Cardiac fibroblast (primary cell): ENCODE results near the gene CTPS1.

ENCODE experiments used
- DNase-seq, 2 donors: peaks; one replicate each; pipeline versions ENCODE4 v3.0.0 to v3.0.0-alpha.2; 2010; ENCODE audit warnings: low read depth in 2 of 2
- H3K4me3 ChIP-seq, 2 donors: replicated peaks in 1 of 2; 1 replicate in 1 of 2; 2 replicates in 1 of 2; pipeline ENCODE4 v1.5.1; 2011; ENCODE audit warnings: low read depth in 2 of 2, low read length in 2 of 2, mild to moderate bottlenecking in 2 of 2, moderate library complexity in 1 of 2
- TF ChIP-seq, protein P1 (sequence below): IDR thresholded peaks from one replicate; pipeline ENCODE4 v1.5.1; 2011; ENCODE audit warnings: low read depth, mild to moderate bottlenecking, low read length, inconsistent platforms

Gene CTPS1

GRCh38 chr1:41024953-41025352, 45.5 kb downstream of the CTPS1 start:
- TF ChIP-seq, protein P1, sequence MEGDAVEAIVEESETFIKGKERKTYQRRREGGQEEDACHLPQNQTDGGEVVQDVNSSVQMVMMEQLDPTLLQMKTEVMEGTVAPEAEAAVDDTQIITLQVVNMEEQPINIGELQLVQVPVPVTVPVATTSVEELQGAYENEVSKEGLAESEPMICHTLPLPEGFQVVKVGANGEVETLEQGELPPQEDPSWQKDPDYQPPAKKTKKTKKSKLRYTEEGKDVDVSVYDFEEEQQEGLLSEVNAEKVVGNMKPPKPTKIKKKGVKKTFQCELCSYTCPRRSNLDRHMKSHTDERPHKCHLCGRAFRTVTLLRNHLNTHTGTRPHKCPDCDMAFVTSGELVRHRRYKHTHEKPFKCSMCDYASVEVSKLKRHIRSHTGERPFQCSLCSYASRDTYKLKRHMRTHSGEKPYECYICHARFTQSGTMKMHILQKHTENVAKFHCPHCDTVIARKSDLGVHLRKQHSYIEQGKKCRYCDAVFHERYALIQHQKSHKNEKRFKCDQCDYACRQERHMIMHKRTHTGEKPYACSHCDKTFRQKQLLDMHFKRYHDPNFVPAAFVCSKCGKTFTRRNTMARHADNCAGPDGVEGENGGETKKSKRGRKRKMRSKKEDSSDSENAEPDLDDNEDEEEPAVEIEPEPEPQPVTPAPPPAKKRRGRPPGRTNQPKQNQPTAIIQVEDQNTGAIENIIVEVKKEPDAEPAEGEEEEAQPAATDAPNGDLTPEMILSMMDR = no peak
- H3K4me3 ChIP-seq = no peak overlapping the region
- DNase-seq = no peak

- DNase-seq = no peak
These were observed 46.7 kb downstream of the CTPS1 start for GRCh38 chr1:41025979-41026819.

DNA sequence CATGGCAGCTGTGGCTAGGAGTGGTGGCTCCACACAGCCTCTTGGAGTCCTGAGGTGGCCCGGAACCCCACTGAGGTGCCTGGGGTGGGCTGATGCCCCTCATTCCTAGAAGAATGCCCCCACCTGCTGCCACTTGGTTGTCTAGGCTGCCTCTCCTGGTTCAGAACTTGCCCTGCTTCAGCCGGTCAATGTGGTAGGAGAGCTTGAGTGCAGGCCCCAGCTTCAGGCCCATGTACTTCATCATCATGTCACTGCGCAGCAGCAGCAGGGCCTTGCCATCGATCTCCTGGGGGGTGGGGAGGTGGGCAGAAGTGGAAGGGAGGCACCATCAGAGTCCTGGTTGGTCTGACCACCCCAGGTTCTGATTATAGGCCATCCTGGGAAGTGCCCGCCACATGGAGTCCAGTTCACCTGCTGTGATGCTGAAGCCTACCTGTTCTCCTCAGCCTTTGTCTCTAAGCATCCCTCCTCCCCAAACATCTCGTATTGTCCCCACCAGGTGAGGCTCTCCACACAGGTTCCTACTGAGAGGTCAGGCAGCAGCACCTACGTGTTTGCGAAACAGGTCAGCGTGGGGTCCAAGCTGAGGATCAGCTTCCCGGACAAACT, 48.6 kb downstream of the CTPS1 start:
- TF ChIP-seq, protein P1 = no peak
- H3K4me3 ChIP-seq = no peak overlapping the region
- DNase-seq = no peak

More at GRCh38 chr1:41025979-41026819, 46.7 kb downstream of the CTPS1 start:
- TF ChIP-seq, protein P1 = no peak
- no peak overlapping the region for H3K4me3 ChIP-seq

DNA sequence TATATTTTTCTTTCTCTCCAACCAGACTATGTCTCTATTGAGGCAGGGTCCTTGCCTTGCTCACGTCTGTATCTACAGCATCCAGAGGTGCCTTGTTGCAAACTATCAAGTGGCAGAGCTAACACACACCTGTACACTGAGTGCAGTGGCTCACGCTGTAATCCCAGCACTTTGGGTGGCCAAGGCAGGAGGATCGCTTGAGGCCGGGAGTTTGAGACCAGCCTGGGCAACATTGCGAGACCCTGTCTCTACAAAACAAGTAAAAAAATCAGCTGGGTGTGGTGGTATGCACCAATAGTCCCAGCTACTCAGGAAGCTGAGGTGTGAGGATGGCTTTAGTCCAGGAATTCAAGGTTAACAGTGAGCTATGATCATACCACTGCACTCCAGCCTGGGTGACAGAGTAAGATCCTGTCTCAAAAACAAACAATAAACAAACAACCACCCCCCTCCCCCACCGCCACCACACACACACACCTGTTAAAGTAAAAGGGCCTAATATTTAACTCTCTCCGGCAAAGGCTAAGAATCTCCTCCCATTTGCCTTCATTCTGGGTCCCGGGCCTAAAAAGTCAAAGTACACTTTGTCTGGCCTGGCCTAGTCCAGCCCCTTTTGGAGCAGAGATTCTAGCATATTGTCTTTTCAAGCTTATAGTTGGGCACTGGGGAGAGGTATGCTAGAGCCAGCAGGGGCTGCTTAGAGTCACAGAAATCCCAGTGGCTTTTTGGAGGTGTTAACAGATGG, 51.5 kb downstream of the CTPS1 start:
- DNase-seq = no peak
- TF ChIP-seq, protein P1 = no peak
- no peak overlapping the region for H3K4me3 ChIP-seq

GRCh38 chr1:41032147-41032546, 52.7 kb downstream of the CTPS1 start:
- no peak for DNase-seq
- no peak overlapping the region for H3K4me3 ChIP-seq
- TF ChIP-seq, protein P1 = no peak

GRCh38 chr1:41033272-41033671, 53.8 kb downstream of the CTPS1 start:
- TF ChIP-seq, protein P1 = no peak
- H3K4me3 ChIP-seq = no peak overlapping the region
- DNase-seq = no peak
